Activated naive CD4-positive, alpha-beta T cell treated with anti-CD3 and anti-CD28 coated beads, Interleukin-2, amount 50 U/mL, for 24 hours (primary cell): ENCODE data around the gene RPL36.
"Not testable (repeated sequence)": the region's sequence is repeated elsewhere in the genome, so short reads cannot be mapped to it uniquely, and the experiment has no call there.

Experiments used
- H3K27ac Mint-ChIP-seq: one replicate; pipeline ENCODE4 v1.8.0; 2021; ENCODE audit warnings: mild to moderate bottlenecking, mixed read lengths
- H3K27me3 Mint-ChIP-seq: one replicate; pipeline ENCODE4 v1.8.0; 2021; ENCODE audit warnings: mixed read lengths
- H3K36me3 Mint-ChIP-seq: one replicate; pipeline ENCODE4 v1.8.0; 2021; ENCODE audit warnings: mixed read lengths
- H3K4me1 Mint-ChIP-seq: one replicate; pipeline ENCODE4 v1.8.0; 2021; ENCODE audit warnings: mixed read lengths
- H3K4me3 Mint-ChIP-seq: one replicate; pipeline ENCODE4 v1.8.0; 2021; ENCODE audit warnings: mild to moderate bottlenecking, mixed read lengths
- H3K9me3 Mint-ChIP-seq: one replicate; pipeline ENCODE4 v1.8.0; 2021; ENCODE audit warnings: mixed read lengths

The RPL36 gene

GRCh38 chr19:5733172-5733571, 43.1 kb downstream of the RPL36 start:
- not testable (repeated sequence) for H3K9me3 Mint-ChIP-seq, H3K36me3 Mint-ChIP-seq, H3K27ac Mint-ChIP-seq, H3K4me3 Mint-ChIP-seq, H3K4me1 Mint-ChIP-seq, H3K27me3 Mint-ChIP-seq

DNA sequence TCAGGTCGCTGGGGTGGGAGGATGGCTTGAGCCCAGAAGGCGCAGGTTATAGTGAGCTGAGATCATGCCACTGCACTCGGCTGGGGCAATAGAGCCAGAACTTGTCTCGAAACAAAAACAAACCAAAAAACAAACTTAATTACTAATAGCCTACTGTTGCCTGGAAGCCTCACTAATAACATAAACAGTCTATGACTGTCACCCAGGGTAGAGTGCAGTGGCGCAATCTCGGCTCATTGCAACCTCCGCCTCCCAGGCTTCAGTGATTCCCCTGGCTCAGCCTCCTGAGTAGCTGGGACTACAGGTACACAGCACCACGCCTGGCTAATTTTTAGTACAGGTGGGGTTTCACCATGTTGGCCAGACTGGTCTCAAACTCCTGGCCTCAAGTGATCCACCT, 48.3 kb downstream of the RPL36 start:
- Mint-ChIP-seq H3K4me3 (no peak overlapping the region), H3K9me3 (no peaks in the 10 kb centered on the region), H3K27ac (no peak overlapping the region), H3K36me3 (no peaks in the 10 kb centered on the region), H3K4me1 (no peaks in the 10 kb centered on the region), H3K27me3 (no peaks in the 10 kb centered on the region)
